GM19193 (cell line): ENCODE data around the gene KLF4.

ENCODE experiments used
- POLR2A ChIP-seq: IDR thresholded peaks from 4 replicates; pipeline ENCODE4 v1.6.1; 2011; ENCODE audit not compliant: insufficient read depth, insufficient read length; ENCODE audit errors: extremely low read depth

Gene KLF4

GRCh38 chr9:107472581-107473340 lies 16.8 kb downstream of the KLF4 start:
- TF ChIP-seq POLR2A, result no peak

GRCh38 chr9:107471552-107471951 lies 18.0 kb downstream of the KLF4 start:
- no peak for TF ChIP-seq POLR2A

DNA sequence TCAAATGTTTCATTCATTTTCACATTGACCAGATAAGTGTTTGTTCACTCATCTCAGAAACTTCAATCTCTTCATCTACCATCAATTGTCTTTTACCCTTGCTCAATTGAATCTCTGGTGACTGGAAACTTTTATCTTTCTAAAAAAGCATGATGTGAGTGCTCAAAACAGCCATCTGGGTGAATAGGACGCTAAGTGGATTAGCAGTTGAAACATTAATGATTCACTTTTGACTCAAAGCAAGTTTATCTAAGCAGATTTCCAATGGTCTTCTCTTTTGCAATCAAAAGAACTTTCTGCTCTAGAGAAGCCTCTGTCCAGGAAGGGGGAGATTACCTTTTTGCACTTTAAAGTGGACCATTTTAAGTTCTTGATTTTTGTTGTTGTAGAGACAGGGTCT lies 22.2 kb downstream of the KLF4 start:
- TF ChIP-seq POLR2A, result no peak

- TF ChIP-seq POLR2A, result no peak
These were observed 22.7 kb downstream of the KLF4 start for GRCh38 chr9:107466826-107467225.

DNA sequence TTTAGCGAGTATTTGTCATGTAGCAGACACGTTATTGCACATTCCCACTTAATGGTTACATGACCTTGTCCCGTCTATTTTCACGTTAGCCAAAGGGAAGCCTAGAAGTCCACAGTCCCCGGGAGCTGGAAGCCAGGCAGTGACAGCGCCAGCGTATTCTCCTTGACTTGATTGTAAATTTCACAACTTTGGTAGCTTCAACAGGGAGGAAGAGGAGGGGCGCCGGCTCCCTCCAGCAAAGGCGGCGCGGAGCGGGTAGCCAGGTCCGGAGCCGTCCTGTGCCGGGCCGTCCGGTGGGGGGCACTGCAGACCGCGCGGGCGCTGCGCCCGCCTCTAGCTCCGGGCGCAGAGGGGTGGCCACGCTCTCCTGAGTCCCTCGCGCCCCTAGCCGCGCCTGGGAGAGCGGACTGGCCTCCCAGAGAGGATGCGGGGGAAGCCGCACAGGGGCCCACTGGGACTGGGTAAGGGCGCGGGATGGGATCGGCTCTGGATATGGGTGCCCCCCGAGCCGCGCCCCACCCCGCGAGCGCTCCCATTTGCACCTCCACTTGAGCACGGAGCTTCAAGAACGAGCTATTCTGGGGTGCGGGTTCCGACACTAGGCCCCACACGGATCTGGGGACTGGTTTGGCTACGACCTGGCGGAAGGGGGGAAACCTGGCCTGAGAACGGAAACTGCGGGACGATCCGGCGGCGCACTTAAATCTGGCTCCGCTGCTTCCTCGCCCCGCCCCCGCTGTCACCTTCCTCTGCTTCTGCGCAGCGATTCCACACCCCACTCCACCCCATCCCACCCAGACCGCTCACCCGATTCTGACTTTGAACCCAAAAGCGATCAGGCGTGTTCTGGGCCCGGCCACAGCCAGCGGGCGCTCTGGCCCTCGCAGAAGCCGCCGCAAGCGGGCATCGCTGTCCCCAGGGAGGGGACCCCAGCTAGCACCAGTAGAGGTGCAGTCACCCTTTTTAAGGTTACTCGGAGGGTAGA lies 23.8 kb downstream of the KLF4 start:
- TF ChIP-seq POLR2A, result no peak

DNA sequence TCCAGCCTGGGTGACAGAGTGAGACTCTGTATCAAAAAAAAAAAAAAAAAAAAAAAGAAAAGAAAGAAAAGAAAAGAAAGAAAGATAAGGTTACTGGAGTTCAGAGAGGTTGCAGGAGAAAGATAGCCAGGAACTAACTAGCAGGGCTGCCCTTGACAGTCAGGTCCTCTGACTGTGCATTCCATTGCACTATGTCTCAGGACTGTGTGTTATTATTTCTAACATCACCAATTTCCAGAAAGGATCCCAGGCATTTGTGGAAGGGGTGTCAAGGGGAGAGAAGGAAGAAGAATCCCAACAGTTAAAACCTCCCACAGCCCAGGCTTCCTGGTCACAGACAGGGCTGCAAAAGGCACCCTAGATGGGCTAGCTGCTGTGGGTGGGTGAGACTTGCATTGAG lies 25.1 kb downstream of the KLF4 start:
- TF ChIP-seq POLR2A, result no peak

DNA sequence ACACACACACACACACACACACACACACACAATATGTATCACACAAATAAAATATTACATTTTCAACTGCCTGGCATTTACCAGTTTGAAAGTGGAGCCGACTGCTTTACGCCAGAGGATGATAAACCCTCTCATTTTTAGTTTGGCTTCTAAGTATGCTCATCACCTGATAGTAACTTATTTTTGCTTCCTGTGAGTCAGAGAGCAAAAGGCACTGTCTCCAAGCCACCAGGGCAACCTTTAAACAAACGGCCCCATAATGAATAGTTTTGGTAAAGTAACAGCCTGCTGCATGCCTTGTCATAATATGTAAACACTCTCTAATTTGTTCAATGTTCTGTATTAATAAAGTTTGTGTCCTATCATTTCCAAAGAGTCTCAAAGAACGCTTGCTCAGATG lies 26.9 kb downstream of the KLF4 start:
- TF ChIP-seq POLR2A, result no peak

- no peak for TF ChIP-seq POLR2A
These were observed 29.2 kb downstream of the KLF4 start for GRCh38 chr9:107460153-107461023.

GRCh38 chr9:107455425-107456135 lies 34.0 kb downstream of the KLF4 start:
- no peak for TF ChIP-seq POLR2A

DNA sequence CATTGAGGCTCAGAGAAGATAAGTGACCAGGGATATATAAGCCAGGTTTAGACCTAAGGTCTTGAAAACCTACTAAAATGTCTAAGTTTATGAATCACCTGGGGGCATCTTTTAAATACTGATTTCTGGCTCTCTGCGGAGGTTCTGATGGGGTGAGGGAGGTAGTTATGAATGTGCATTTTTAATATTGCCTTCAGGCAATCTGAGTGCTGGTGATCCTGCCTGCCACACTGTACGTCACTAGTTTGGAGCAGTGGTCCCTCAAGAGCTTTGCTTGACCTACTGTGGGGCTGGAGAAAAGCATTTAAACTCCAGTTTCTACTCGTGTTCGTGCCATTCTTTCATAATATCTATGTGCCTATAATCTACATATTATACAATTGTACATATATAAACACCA lies 36.1 kb downstream of the KLF4 start:
- TF ChIP-seq POLR2A, result no peak

GRCh38 chr9:107447834-107448233 lies 41.7 kb downstream of the KLF4 start:
- TF ChIP-seq POLR2A, result no peak

- TF ChIP-seq POLR2A, result no peak
These were observed 42.5 kb downstream of the KLF4 start for GRCh38 chr9:107447081-107447480.

DNA sequence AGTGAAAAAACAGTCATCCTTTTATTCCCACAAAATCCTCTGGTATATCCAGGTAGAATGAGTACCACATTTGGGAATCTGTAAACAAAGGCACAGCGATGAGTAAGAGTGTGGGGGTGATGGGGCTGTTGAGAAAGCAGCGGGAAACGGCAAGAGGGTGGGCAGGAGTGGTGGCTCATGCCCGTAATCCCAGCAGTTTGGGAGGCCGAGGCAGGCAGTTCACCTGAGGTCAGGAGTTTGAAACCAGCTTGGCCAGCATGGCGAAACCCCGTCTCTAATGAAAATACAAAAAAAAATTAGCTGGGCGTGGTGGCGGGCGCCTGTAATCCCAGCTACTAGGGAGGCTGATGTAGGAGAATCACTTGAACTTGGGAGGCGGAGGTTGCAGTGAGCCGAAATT lies 43.1 kb downstream of the KLF4 start:
- TF ChIP-seq POLR2A, result no peak

DNA sequence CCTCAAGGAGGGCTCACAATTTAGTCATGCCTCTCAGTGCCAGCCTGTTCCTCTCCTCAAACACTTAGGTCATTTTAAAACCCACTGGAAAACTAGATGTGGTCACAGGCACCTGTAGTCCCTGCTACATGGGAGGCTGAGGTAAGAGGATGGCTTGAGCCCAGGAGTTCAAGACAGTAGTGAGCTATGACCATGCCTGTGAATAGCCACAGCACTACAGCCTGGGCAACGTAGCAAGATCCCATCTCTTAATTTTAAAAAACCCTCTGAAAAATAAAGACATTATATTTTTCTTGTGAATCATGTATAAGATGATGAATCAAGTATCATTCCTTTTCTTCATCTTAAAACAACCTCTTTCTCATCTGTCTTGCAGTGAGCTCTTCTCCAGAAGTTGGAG lies 45.8 kb downstream of the KLF4 start:
- no peak for TF ChIP-seq POLR2A

GRCh38 chr9:107439991-107440456 lies 49.5 kb downstream of the KLF4 start:
- no peak for TF ChIP-seq POLR2A
